Measurements from ENCODE around the gene PRPF19.

GRCh38 chr11:60914633-60915247 is 8.4 kb upstream of the PRPF19 start:
- TF ChIP-seq CTCF (conservative IDR thresholded peaks at IDR 0.05; ENCODE audit: low read depth, low read length) (no peak), EZH2 (IDR thresholded peaks at IDR 0.05; ENCODE audit: borderline replicate concordance, low read depth, low read length, poor library complexity, severe bottlenecking) (no peak)

All from A673 (cell line).